A549 (cell line): ENCODE measurements around the gene SPRR2E.

Source experiments
- CHD4 ChIP-seq: fragments of 200-600 bp; sonication (generic); IDR thresholded peaks from 2 replicates; pipeline ENCODE4 v1.6.1; 2016; ENCODE audit warnings: antibody characterized with exemption, mild to moderate bottlenecking, borderline replicate concordance
- HOXA7 ChIP-seq: fragments of 250-450 bp; sonication (Bioruptor Pico); IDR thresholded peaks from 2 replicates; pipeline ENCODE4 v1.5.0; 2020; ENCODE audit warnings: mild to moderate bottlenecking, moderate library complexity
- POLR2A ChIP-seq: IDR thresholded peaks from 2 replicates; pipeline ENCODE4 v1.6.1; 2012; ENCODE audit warnings: mild to moderate bottlenecking, low read length
- TF ChIP-seq, protein P1 (sequence below): fragments of 450-650 bp; IDR thresholded peaks from 2 replicates; pipeline ENCODE4 v1.6.1; 2014; ENCODE audit warnings: antibody characterized with exemption

DNA sequence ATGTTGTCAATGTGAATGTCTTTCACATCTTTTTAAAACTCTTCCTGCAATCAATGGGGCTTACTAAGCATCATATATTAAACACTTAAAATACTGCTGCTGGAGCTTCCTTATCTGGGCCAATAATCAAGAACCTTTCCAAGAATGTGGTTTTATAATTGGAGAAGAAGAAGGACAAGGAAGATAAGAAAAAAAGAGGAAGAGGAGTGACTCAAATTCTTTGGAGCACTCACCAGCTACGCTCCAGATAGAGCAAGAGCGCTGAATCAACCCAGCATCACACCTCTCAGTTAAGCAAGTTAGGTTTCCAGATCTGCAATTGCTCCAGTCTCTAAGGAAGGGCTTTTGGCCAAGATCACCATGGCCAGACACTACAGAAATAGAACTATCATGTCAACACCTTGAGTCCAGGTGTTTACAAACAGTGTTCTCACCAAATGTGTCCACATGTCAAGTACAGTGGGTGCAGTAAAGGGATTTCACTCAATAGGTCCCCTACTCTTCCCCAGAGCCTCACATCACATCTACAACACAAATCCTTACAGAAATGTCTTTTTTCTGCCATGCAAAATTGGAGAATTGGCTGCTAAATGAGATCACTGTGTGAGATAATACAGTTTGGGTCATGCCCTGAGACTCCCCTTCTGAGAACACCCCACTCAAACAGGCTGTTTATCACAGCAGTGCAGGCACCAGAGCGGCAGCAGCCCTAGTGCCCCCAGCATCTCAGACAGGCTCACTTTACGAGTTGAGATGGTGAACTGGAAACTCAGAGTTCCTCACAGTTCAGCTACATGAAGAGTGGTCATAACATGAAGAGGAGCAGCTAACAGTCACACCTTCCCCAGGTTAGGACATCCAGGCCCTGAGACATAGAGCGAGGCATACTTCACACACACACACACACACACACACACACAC lies 21.3 kb downstream of the SPRR2E start:
- TF ChIP-seq POLR2A (no peak), HOXA7 (CRISPR knock-in tag) (no peak), CHD4 (no peak)
- TF ChIP-seq, protein P1, sequence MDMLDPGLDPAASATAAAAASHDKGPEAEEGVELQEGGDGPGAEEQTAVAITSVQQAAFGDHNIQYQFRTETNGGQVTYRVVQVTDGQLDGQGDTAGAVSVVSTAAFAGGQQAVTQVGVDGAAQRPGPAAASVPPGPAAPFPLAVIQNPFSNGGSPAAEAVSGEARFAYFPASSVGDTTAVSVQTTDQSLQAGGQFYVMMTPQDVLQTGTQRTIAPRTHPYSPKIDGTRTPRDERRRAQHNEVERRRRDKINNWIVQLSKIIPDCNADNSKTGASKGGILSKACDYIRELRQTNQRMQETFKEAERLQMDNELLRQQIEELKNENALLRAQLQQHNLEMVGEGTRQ = no peak
